ENCODE measurements around the gene ELN. TPM values are rescaled to one million over a fixed set of nuclear protein-coding genes. Genes with fewer than 3 reads are reported as not detected.

The ELN gene
- polyA plus RNA-seq, 1 donor (not counting 4 experiments of a cell fraction or from before 2014, with no cell fraction given) = not detected

GRCh38 chr7:74093671-74094223, 65.8 kb downstream of the ELN start:
- H3K9ac ChIP-seq (ENCODE audit: control insufficient read depth, extremely low read depth, insufficient read depth, low read length) = no peak overlapping the region
- no peaks in the 10 kb centered on the region for H3K27me3 ChIP-seq (ENCODE audit: control insufficient read depth, extremely low read depth, insufficient read depth, low read length)
- H2AFZ ChIP-seq (ENCODE audit: control insufficient read depth, low read length) = no peak overlapping the region
- dilution Hi-C loops (cut with MboI; ENCODE audit: extremely low pct_ligation_motif_present, low sequenced_read_pairs) = no loop called here
- peaks cover 16 to 20% of the 10 kb centered on the region in 2 experiments for H3K36me3 ChIP-seq (ENCODE audit: control insufficient read depth in 2 of 2, extremely low read depth in 1 of 2, insufficient read depth in 2 of 2, low read length in 2 of 2)
- DNase-seq (ENCODE audit: low read depth, low spot score) (no peak), FAIRE-seq (no peak)
- H3K9me1 ChIP-seq (ENCODE audit: control insufficient read depth, extremely low read depth, insufficient read depth, low read length) = peaks cover 3% of the 10 kb centered on the region
- H3K79me2 ChIP-seq (ENCODE audit: control insufficient read depth, insufficient read depth, low read length) = peaks cover 7% of the 10 kb centered on the region
- peaks cover 17% of the 10 kb centered on the region for H3K9me3 ChIP-seq (ENCODE audit: control insufficient read depth, low read depth, low read length)
- H3K4me2 ChIP-seq (ENCODE audit: control insufficient read depth, extremely low read depth, insufficient read depth, low read depth, low read length) = no peak overlapping the region
- no peaks in the 10 kb centered on the region for H4K20me1 ChIP-seq (ENCODE audit: control insufficient read depth, extremely low read depth, insufficient read depth, low read length)
- TF ChIP-seq CTCF (optimal IDR thresholded peaks at IDR 0.05 in 1 of 3, IDR thresholded peaks at IDR 0.05 in 1 of 3, conservative IDR thresholded peaks at IDR 0.05 in 1 of 3; ENCODE audit: extremely low read depth in 1 of 3, insufficient read depth in 2 of 3, low read length in 3 of 3) (no peak), EZH2 (IDR thresholded peaks at IDR 0.05; ENCODE audit: low read length) (no peak)
- H3K27ac ChIP-seq (ENCODE audit: control insufficient read depth, insufficient read depth, low read length) = no peak overlapping the region
- H3K4me1 ChIP-seq (ENCODE audit: control insufficient read depth, extremely low read depth, insufficient read depth, low read length) = peaks cover 19% of the 10 kb centered on the region
- H3K4me3 ChIP-seq (ENCODE audit: control insufficient read depth in 2 of 3, extremely low read depth in 1 of 3, insufficient read depth in 2 of 3, low read depth in 1 of 3, low read length in 3 of 3) = no peak overlapping the region

- TF ChIP-seq CTCF (optimal IDR thresholded peaks at IDR 0.05 in 1 of 3, IDR thresholded peaks at IDR 0.05 in 1 of 3, conservative IDR thresholded peaks at IDR 0.05 in 1 of 3; ENCODE audit: extremely low read depth in 1 of 3, insufficient read depth in 2 of 3, low read length in 3 of 3) (no peak), EZH2 (IDR thresholded peaks at IDR 0.05; ENCODE audit: low read length) (no peak)
- Histone ChIP-seq H3K27ac (ENCODE audit: control insufficient read depth, insufficient read depth, low read length) (peak overlapping the region; percentile 12), H3K4me2 (ENCODE audit: control insufficient read depth, extremely low read depth, insufficient read depth, low read depth, low read length) (peak overlapping the region; percentile 22), H3K27me3 (ENCODE audit: control insufficient read depth, extremely low read depth, insufficient read depth, low read length) (no peaks in the 10 kb centered on the region), H4K20me1 (ENCODE audit: control insufficient read depth, extremely low read depth, insufficient read depth, low read length) (no peaks in the 10 kb centered on the region), H3K4me1 (ENCODE audit: control insufficient read depth, extremely low read depth, insufficient read depth, low read length) (peaks cover 19% of the 10 kb centered on the region), H3K9me1 (ENCODE audit: control insufficient read depth, extremely low read depth, insufficient read depth, low read length) (peaks cover 3% of the 10 kb centered on the region), H3K4me3 (ENCODE audit: control insufficient read depth in 2 of 3, extremely low read depth in 1 of 3, insufficient read depth in 2 of 3, low read depth in 1 of 3, low read length in 3 of 3) (no peak overlapping the region), H3K79me2 (ENCODE audit: control insufficient read depth, insufficient read depth, low read length) (peaks cover 7% of the 10 kb centered on the region), H3K9me3 (ENCODE audit: control insufficient read depth, low read depth, low read length) (peaks cover 17% of the 10 kb centered on the region), H2AFZ (ENCODE audit: control insufficient read depth, low read length) (no peak overlapping the region), H3K9ac (ENCODE audit: control insufficient read depth, extremely low read depth, insufficient read depth, low read length) (no peak overlapping the region), H3K36me3 (ENCODE audit: control insufficient read depth in 2 of 2, extremely low read depth in 1 of 2, insufficient read depth in 2 of 2, low read length in 2 of 2) (peaks cover 14 to 18% of the 10 kb centered on the region in 2 experiments)
- peak; percentile 67 for FAIRE-seq
- no peak for DNase-seq (ENCODE audit: low read depth, low spot score)
- dilution Hi-C loops (cut with MboI; ENCODE audit: extremely low pct_ligation_motif_present, low sequenced_read_pairs) = no loop called here
Observed at GRCh38 chr7:74094224-74095101, 66.5 kb downstream of the ELN start.
